Measurements from ENCODE around the gene LRRC43.

LRRC43 gene, protein sequence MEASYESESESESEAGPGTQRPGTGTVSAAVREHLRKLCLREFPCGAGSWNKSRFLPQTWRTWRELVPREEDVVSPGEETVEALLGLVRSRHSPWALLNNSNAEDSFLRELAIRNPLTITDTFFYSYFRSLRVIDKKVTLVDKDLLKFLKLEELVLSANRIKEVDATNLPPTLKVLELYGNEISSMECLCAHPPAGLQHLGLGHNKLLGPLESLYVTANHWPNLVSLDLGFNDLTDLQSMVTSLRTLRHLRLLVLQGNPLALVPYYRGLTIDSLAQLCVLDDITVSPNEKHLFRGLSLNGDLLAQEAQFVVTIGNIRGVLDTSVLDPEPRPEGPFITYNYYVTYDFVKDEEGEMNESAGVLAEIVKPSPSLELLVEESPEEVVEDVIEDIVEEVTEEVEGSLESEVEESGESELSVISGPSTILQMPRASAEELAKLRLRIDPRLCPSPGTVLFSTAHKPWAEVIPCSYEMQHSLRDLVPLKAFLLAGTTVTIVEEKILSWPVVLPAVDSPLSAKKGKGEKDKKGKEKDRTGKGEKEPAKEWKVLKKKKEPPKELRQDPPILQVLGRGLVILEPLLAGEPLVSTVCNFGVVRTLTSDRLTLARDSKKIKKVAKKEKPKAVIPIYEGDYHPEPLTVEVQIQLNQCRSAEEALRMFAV

DNA sequence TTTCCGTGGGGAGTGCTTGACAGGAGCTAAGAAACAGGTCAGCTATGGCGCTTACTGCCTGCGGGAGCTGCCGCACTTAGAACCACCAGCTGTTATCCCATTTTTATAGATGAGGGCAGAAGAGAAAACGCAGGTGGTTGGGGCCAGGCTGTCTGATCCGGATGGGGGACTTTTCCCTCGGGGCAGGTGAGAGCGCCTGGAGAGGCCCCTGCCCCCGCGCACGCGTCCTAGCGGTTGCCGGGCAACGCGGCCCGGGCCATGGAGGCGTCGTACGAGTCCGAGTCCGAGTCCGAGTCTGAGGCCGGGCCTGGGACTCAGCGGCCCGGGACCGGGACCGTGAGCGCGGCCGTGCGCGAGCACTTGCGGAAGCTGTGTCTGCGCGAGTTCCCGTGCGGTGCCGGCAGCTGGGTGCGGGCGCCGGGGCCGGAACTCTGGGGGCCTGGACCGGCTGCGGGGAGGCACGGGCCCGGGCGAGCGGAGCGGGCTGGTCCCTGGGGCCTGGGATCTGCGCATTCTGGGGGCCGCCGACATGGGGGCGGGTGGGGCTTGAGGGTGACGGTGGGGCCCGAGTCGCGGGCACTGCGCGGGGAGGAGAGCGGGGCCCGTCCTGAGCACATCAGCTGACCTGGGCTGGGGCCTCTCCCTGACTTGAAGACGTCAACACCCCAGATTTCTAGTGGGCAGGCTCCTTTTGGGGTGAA lies at the start of gene LRRC43:
Gene LRRC43 (plus strand): TSS at position 237 of the 701 bp plus-strand sequence. CDS start 22 bp downstream, at position 259.
- no peak for FAIRE-seq

DNA sequence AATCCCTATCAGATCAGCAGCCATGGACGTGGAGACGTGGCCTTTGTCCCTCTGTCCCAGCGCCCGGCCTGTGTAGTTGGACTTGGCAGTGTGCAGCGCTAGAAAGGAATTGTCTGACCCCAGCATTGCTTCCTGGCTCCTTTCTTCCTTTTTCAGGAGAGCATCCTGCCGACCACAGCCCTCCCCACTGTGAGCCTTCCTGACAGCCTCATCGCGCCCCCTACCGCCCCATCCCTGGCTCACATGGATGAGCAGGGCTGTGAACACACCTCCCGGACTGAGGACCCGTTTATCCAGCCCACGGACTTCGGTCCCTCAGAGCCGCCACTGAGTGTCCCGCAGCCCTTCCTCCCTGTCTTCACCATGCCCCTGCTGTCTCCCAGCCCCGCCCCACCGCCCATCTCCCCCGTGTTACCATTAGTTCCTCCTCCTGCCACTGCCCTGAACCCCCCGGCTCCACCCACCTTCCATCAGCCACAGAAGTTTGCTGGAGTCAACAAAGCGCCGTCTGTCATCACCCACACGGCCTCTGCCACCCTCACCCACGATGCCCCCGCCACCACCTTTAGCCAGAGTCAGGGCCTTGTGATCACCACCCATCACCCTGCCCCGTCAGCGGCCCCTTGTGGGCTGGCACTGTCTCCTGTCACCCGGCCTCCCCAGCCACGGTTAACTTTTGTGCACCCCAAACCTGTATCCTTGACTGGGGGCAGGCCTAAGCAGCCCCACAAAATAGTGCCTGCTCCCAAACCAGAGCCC lies 49.6 kb upstream of the LRRC43 start:
- FAIRE-seq, result no peak

DNA sequence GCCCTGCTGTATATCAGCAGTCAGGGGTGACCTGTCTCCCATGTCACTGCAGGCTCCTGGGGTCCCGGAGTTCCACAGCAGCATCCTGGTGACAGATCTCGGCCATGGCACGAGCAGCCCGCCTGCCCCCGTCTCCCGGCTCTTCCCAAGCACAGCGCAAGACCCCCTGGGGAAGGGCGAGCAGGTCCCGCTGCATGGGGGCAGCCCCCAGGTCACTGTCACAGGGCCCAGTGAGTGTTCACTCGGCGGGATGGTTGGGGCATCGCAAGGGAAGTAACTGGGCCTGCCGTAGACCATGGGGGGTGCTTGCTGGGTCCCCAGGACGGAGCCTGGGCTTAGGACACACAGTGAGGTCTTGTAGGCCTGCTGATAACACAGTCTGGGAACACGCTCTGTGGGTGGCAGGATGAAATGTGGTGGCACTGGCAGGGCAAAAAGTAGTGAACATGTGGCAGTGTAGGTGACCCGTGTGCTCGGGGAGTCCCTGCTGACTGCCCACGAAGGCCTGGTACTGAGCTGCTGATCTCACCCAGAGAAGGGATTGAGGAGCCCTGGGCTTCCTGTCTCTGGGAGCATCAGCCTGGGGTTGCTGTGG lies 47.4 kb upstream of the LRRC43 start:
- no peak for FAIRE-seq

DNA sequence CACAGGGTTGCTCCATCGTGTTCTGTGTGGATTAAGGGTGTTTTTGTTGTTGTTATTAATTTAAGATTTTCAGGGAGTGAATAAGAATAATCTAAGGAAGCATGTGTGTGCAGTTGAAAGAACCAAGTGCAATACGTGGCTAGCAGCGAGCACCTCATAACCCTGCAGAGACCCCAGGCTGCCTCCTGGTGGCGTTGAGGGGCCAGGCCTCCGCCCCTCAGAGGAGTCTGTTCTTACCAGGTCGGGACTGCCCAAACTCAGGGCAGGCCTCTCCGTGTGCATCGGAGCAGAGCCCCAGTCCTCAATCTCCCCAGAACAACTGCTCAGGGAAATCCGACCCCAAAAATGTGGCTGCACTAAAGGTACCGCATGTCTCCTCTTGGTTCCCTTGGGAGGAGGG lies 45.7 kb upstream of the LRRC43 start:
- FAIRE-seq, result no peak

DNA sequence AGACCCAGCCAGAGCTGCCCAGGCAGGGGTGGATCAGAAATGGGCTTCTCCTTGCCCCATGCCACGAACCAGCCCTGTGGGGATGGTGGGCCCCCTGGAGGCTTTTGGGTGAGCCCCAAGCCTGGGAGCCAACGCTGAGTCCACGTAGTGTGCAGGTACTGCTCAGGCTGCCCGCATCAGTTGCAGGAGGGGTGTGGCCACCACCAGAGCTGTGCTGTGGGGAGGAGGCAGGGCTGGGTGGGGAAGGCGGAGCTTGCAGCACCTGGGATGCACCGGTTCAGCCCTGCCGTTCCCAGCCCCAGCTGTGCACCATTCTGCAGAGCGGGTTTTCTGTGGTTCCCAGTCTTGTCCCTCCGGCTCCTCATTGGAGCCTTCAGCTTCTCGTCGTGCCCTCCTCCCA lies 45.2 kb upstream of the LRRC43 start:
- FAIRE-seq, result no peak

DNA sequence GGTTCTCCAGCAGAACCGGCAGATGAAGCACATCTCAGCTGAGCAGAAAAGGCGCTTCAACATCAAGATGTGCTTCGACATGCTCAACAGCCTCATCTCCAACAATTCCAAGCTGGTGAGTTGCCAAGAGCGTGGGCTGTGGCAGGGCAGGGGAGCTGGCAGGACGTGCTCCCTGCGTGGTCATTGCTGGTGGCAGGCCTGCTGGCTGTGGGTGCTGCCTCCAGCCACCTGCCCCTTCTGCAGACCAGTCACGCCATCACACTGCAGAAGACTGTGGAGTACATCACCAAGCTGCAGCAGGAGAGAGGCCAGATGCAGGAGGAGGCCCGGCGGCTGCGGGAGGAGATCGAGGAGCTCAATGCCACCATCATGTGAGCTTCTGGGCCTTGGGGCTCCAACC lies 44.7 kb upstream of the LRRC43 start:
- FAIRE-seq, result no peak

DNA sequence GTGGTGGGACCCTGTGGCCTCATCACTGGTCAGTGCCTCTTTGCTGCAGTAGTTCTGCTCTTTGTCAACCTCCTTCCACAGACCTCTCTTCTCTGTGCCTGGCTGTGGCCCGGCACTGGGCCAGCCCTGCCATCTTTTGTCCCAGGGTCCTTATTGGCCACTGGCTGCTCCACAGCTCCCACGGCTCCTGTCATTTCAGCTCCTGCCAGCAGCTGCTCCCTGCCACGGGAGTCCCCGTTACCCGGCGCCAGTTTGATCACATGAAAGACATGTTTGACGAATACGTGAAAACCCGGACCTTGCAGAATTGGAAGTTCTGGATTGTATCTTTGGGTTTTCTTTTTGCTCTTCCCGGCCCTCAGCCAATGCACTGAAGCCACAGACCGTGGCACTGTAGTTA lies 44.3 kb upstream of the LRRC43 start:
- no peak for FAIRE-seq

DNA sequence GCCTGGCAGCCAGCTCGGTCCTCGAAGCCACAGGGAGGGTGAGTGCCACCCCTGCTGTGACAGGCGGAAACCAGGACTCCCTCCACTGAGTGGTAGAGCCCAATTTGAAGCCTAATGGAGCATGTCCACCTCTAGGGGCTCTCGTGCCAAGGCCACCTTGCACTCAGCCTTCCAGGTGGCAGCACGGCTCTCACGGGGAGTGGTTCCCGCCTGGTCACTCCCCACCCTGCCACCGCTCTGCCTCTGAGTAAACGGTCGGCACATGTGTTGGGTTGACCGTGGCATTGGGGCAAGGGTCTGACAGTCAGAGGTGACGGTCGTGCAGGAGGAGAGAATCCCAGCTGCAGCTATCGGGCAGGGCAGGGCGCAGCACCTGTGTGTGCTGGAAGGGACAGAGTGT lies 43.7 kb upstream of the LRRC43 start:
- FAIRE-seq, result no peak

DNA sequence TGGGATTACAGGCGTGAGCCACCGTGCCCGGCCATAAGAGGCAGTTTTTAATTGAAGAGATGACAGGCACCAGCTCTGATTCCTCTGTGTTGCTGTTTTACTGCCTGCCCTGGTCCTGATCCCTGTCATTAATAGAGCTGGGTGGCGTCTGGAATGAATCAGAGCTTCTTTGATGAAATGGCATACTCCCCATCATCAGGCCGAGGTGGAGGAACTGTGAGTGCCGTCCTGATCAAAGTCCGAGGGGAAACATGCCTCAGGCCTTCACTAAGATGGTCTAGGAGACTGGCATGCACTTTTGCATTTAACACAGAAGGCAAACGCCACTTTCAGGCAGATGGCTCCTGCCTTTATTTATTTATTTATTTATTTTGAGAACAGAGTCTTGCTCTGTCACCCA lies 43.0 kb upstream of the LRRC43 start:
- no peak for FAIRE-seq

DNA sequence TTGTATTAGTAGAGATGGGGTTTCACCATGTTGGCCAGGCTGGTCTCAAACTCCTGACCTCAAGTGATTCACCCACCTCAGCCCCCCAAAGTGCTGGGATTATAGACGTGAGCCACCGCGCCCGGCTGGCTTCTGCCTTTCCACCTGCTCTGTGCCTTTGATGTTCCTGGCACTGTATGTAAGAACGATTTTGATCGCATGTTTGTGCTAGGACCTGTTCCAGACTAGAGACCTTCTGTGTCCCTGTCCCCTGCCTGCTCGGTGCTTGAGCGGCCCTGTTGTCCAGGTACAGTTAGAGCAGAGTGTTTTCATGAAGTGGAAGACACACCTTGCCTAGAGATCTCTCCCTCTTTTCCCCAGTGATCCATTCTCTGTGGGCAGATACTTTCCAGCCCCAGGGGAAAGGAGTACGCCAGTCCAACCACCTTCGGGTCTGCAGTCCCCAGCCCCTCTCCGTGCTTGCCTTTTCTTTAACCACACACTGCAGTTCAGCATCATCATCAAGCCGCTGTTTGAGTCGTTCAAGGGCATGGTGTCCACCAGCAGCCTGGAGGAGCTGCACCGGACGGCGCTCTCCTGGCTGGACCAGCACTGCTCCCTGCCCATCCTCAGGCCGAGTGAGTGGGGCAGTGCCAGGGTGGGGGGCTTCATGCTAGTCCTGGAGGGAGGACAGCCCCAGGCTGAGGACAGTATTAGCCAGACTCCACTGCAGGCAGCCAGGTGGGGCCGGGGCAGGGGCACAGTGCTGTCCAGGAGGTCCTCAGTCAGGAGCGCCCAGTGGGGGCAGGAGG lies 42.3 kb upstream of the LRRC43 start:
- FAIRE-seq, result no peak

DNA sequence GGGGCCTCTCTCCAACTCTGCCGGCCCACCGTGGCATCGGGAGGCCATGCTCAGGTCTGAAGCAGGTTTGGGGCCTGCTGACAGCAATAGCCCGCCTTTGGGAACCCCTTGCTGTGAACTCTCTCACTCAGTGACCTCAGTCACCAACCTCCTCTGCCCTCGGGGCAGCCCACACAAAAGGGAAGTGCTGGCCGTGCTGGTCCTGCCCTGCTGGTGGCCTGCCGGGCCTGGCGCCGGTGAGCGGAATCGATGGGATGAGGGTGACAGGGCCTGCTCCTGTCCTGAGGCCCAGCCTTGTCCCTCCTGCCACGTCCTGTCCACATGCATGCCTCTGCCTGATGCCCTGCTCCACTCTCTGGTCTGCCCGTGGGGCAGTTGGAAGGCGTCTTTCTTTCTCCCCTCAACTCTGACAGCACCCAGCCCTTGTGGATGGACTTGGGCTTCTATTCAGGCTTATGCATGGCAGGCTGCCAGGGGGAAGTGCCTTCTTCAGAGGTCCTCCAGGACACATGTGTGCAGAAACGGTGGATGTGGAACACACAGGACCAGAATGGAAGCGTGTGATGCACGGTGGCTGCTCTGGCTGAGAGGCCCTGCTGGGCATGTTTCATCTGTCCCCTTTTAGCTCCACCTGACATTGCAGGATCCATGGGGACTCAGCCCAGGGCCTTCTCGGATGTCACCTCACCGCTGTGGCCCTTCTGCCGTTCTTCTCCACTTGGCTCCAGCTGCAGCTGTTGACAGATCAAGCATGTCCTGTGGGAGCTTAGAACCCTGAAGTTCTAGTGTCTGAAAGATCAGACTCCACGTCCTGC lies 40.8 kb upstream of the LRRC43 start:
- no peak for FAIRE-seq

DNA sequence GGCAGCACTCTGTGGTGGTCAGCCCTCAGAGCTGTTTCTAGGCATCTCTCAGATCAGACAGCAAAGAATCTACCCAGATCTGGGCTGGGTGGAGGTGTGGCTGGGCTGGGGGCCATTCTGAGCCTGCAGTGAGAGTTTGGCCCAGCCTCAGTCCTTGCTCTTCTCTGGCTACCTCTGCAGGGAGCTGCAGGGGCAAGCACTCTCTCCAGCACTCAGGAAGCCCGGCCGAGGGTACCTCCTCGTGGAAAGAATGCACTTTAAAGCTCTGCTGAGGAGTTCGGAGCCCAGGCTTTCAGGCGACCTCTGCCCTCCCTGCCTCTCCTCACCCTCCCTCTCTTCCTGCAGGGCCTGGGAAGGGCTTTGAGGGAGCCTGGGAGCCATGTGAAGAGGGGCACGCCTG lies 40.1 kb upstream of the LRRC43 start:
- no peak for FAIRE-seq

DNA sequence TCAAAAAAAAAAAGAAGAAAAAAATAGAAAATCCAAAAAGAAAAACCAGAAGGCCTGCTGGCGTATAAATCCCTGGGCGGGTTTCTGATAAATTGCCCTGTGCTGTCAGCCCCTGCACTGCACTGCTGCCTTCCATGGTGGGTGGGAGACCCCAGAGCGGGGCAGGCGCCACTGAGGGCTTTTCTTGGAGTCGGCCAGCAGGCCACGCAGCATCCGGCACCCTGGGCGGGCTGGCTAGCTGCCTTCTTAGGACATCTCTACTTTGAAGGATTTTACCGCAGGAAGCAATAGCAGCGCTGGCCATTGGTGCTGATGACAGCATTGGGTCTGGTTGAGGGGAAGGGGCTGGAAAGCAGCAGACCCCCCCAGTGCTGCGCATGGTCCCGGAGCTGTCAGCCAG lies 38.0 kb upstream of the LRRC43 start:
- FAIRE-seq, result no peak

DNA sequence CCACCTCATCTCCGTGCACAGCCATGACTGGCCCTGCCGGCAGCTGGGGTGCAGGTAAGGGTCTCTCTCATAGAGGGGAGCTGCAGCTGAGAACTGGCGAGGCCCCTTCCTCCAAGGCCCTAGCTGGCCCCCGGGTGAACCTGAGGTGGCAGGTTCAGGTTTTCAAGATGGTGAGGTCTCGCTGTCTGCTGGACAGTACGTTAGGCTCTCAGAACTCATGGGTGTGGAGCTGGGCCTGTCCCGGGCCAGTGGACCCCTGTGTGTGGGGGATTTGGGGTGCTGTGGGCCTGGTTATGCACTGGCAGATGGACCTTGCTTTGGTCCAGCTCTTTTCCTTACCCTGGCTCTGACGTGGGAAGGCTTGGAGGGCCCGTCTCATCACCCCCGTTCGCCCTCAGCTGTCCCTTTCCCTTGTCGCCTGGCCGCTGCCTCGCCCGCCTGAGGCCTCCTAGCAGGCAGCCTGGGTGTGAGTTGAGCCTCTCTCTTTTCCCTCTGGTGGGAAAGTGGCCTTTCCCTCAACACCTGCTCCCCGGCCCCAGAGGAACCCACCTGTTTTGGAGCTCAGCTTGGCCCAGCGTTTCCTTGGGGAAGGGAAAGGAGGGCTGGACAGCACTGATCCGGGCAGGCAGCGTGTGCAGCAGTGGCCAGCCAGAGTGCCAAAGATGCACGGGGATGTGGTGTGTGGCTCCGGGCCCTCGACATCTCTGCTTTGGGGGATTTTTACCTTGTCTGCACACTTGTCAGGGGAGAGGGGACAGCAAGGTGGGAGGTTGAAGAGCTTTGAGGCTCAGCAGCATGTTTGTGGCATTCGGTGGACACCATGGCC lies 37.2 kb upstream of the LRRC43 start:
- no peak for FAIRE-seq

DNA sequence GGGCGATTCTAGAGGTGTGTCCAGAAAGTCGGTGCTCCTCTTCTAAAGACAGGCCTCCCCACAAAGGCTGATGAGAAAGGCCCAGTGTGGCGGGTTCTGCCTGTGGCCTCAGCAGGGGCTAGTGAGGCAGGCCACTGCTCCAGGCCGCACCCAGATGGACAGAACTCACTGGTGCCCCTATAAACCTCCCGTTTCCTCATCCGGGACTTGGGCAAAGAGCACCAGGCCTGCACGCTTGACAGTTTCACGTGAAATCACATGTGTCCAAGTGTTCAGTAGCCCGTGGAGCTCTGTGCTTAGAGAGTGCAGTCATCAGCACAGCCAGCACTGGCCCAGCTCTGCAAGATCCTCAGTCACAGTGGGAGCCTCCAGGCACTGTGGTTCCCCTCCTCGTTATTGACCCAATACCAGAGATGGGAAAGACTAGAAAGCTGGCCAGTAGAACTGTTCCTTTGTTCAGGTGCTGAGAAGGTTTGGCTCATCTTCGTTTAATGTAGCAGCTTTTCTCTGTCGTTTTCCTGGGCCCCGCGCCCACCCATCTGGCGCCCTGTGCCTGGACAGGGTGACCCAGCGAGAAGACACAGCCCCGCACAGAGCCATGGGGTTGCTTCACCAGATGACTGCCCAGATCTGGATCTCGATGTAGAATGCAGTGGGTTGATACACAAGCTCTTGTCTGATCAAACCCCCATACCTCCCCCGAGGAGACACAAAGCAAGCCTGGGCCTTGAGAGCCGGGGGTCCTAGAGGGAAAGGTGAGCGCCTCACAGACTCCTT lies 35.2 kb upstream of the LRRC43 start:
- no peak for FAIRE-seq

DNA sequence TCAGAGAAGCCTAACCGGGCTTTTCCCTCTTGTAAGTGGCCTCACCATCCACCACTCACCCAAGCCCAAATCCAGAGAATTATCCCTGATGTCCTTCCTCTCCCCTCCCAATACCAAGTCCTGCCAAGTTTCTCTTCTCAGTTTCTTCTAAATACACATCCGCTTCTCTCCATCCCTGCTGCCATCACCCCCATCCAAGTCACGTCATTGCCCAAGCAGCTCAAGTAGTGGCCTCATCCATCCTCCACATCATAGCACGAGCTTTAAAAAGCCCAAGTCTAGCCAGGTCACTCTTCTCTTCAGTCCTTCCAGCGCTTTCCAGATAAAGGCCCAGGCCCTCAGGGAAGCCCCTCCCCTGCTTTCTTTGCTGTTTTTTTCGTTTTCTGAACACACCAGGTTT lies 34.3 kb upstream of the LRRC43 start:
- FAIRE-seq, result no peak

DNA sequence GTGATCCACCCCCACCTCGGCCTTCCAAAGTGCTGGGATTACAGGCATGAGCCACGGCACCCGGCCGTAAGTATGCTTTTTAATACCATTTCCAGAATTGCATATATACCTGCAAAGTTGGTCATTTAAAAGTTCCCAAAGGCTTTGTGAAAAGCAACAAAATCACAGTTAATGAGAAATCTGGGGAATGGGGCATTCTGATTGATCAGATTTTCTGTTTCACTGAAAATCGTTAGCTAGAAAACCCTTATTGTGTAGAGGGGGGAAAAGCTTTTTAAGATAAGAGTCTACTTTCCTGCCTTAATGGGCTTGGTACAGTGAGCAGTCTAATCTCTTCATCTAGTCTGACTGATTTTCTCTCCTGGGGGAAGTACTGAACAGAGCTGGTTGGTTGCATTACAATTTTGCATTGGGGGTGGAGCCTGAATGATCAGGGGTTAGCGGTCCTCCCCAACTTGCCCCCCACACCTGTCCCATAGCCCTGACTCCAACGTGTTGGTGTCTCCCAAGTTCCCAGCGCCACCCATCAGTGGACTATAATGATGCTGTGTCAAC lies 32.7 kb upstream of the LRRC43 start:
- FAIRE-seq, result no peak

DNA sequence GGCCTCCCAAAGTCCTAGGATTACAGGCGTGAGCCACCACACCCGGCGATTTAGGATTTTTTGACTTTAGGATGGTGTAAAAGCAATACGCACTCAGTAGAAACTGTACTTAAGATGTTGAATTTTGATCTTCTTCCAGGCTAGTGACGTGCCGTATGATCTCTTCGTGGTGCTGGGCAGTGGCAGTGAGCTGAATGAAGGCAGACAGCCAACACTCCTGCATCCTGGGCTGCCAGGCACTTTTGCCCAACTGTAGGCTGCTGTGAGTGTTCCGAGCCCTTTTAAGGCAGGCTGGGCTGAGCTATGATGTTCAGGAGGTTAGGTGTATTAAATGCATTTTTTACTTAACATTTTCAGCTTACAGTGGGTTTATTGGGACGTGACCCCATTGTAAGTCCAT lies 30.2 kb upstream of the LRRC43 start:
- no peak for FAIRE-seq

DNA sequence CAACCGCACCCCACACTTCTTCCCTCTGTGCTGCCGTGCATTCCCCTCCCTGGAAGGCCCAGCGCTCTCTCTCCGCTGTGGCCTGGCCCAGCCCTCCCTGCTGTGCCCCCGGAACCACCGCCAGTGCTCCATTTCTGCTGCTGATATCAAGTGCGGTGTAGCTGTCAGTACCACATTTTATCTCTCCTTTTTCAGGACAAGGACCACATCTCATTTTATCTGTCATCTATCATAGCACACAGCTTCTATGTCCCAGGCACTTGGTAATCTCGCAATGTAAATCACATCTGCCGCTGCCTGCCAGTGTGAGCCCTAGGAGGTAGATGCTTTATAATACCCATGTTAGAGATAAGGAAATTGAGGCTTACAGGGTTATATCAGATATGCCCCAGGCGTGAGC lies 27.2 kb upstream of the LRRC43 start:
- no peak for FAIRE-seq

All from TTC549 (cell line).